DOHH2 (cell line): ENCODE measurements around the gene PRR30.
"Not testable (repeated sequence)": the region's sequence is repeated elsewhere in the genome, so short reads cannot be mapped to it uniquely, and the experiment has no call there.

Experiments used
- H3F3A ChIP-seq: fragments of 200-600 bp; sonication (generic), shearing (Covaris generic); 2 replicates; pipeline ENCODE4 v1.6.0; 2016; ENCODE audit warnings: antibody characterized with exemption, mild to moderate bottlenecking; ENCODE audit not compliant: control insufficient read depth, insufficient read depth
- H3K27ac ChIP-seq: fragments of 200-600 bp; sonication (generic); 2 replicates; pipeline ENCODE4 v1.5.1; 2014; ENCODE audit warnings: low read depth, mild to moderate bottlenecking, low read length, moderate library complexity
- H3K27me3 ChIP-seq: fragments of 200-600 bp; sonication (generic); 2 replicates; pipeline ENCODE4 v1.6.1; 2014; ENCODE audit warnings: mild to moderate bottlenecking, low read length, mixed read lengths; ENCODE audit not compliant: control insufficient read depth
- H3K36me3 ChIP-seq: fragments of 200-600 bp; sonication (generic); 2 replicates; pipeline ENCODE4 v1.6.1; 2014; ENCODE audit warnings: mild to moderate bottlenecking, low read length, moderate library complexity, mixed read lengths; ENCODE audit not compliant: control insufficient read depth
- H3K4me1 ChIP-seq: fragments of 200-600 bp; sonication (generic); 2 replicates; pipeline ENCODE4 v1.6.1; 2014; ENCODE audit warnings: mild to moderate bottlenecking, low read length, mixed read lengths; ENCODE audit not compliant: control insufficient read depth
- H3K4me2 ChIP-seq: fragments of 200-600 bp; sonication (generic); 2 replicates; pipeline ENCODE4 v1.6.0; 2014; ENCODE audit warnings: mild to moderate bottlenecking, low read length, moderate library complexity
- H3K4me3 ChIP-seq: fragments of 200-600 bp; sonication (generic); 2 replicates; pipeline ENCODE4 v1.5.1; 2014; ENCODE audit warnings: mild to moderate bottlenecking, low read length, mixed read lengths
- H3K79me2 ChIP-seq: fragments of 200-600 bp; sonication (generic); 2 replicates; pipeline ENCODE4 v1.6.1; 2014; ENCODE audit warnings: mild to moderate bottlenecking, low read length, mixed read lengths; ENCODE audit not compliant: control insufficient read depth
- H3K9me2 ChIP-seq: fragments of 200-600 bp; sonication (generic); replicated peaks from 2 replicates; pipeline ENCODE4 v1.6.1; 2014; ENCODE audit warnings: mild to moderate bottlenecking, low read length, mixed read lengths; ENCODE audit not compliant: control insufficient read depth
- H3K9me3 ChIP-seq: fragments of 200-600 bp; sonication (generic); 2 replicates; pipeline ENCODE4 v1.6.1; 2014; ENCODE audit warnings: antibody characterized with exemption, low read length, mixed read lengths; ENCODE audit not compliant: control insufficient read depth, insufficient read depth
- H4K20me1 ChIP-seq: fragments of 200-600 bp; sonication (generic); 2 replicates; pipeline ENCODE4 v1.6.0; 2014; ENCODE audit warnings: low read depth, mild to moderate bottlenecking, antibody characterized with exemption, low read length, moderate library complexity; ENCODE audit not compliant: control insufficient read depth, insufficient read depth
- CTCF ChIP-seq: fragments of 200-600 bp; sonication (generic); IDR thresholded peaks from one replicate; pipeline ENCODE4 v1.5.1; 2014; ENCODE audit warnings: antibody characterized with exemption, mild to moderate bottlenecking, low read depth, low read length; ENCODE audit not compliant: poor library complexity, severe bottlenecking
- EZH2phosphoT487 ChIP-seq: fragments of 200-600 bp; sonication (generic); IDR thresholded peaks from 2 replicates; pipeline ENCODE4 v1.6.1; 2017; ENCODE audit warnings: borderline replicate concordance, mild to moderate bottlenecking, antibody characterized with exemption, low read length, moderate library complexity, mixed read lengths

Gene PRR30

GRCh38 chr2:27178469-27178868, 39.3 kb upstream of the PRR30 start:
- H3K4me2 ChIP-seq = peak overlapping the region; percentile 12; the same call in 1 of the 2 replicates

GRCh38 chr2:27177441-27178351, 38.5 kb upstream of the PRR30 start:
- Histone ChIP-seq H3K27me3 (no peaks in the 10 kb centered on the region), H3K4me3 (no peak overlapping the region), H3K79me2 (no peaks in the 10 kb centered on the region), H4K20me1 (no peaks in the 10 kb centered on the region), H3K27ac (no peak overlapping the region), H3K4me1 (peaks cover 40% of the 10 kb centered on the region), H3K4me2 (no peak overlapping the region), H3K36me3 (no peaks in the 10 kb centered on the region), H3K9me3 (no peaks in the 10 kb centered on the region), H3F3A (no peaks in the 10 kb centered on the region; the same call in 1 of the 2 replicates), H3K9me2 (no peaks in the 10 kb centered on the region)
- TF ChIP-seq CTCF (no peak), EZH2phosphoT487 (no peak)

More at GRCh38 chr2:27178469-27178868, 39.3 kb upstream of the PRR30 start:
- no peaks in the 10 kb centered on the region; the same call in 1 of the 2 replicates for H3F3A ChIP-seq
- H3K27me3 ChIP-seq = no peaks in the 10 kb centered on the region
- H3K79me2 ChIP-seq = no peaks in the 10 kb centered on the region
- no peak overlapping the region for H3K27ac ChIP-seq
- H3K9me3 ChIP-seq = no peaks in the 10 kb centered on the region
- no peaks in the 10 kb centered on the region for H3K9me2 ChIP-seq
- TF ChIP-seq CTCF (no peak), EZH2phosphoT487 (no peak)
- H3K4me3 ChIP-seq = no peak overlapping the region
- H4K20me1 ChIP-seq = no peaks in the 10 kb centered on the region
- H3K36me3 ChIP-seq = no peaks in the 10 kb centered on the region
- peaks cover 38% of the 10 kb centered on the region for H3K4me1 ChIP-seq

- H3F3A ChIP-seq, H3K36me3 ChIP-seq, H4K20me1 ChIP-seq, H3K27ac ChIP-seq, H3K9me2 ChIP-seq, H3K4me3 ChIP-seq, H3K27me3 ChIP-seq, H3K79me2 ChIP-seq, H3K4me2 ChIP-seq, H3K9me3 ChIP-seq: not testable (repeated sequence)
- peaks cover 49% of the 10 kb centered on the region for H3K4me1 ChIP-seq
Measured at GRCh38 chr2:27175781-27176180, 36.6 kb upstream of the PRR30 start.

DNA sequence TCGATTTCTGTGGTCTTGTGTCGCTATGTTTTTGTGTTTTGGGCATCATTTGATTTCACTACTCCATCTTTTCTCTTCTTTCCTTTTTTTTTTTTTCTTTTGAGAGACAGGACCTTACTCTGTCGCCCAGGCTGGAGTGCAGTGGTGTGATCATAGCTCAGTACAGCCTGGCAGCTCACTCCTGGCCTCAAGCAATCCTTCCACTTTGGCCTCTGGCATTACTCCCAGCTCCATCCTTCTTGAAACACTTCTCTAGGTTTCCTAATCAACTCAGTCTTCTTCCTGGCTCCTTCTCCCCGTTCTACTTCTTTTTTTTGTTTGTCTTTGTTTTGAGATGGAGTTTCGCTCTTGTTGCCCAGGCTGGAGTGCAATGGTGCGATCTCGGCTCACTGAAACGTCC, 36.1 kb upstream of the PRR30 start:
- no peak overlapping the region for H3K4me2 ChIP-seq
- no peaks in the 10 kb centered on the region for H3K27me3 ChIP-seq
- H3K9me2 ChIP-seq = no peaks in the 10 kb centered on the region
- no peak overlapping the region for H3K4me3 ChIP-seq
- H3K27ac ChIP-seq = no peak overlapping the region
- TF ChIP-seq EZH2phosphoT487 (no peak), CTCF (no peak)
- no peaks in the 10 kb centered on the region for H3K36me3 ChIP-seq
- H3F3A ChIP-seq = no peaks in the 10 kb centered on the region; the same call in 1 of the 2 replicates
- H3K4me1 ChIP-seq = peaks cover 53% of the 10 kb centered on the region
- no peaks in the 10 kb centered on the region for H3K79me2 ChIP-seq
- no peaks in the 10 kb centered on the region for H4K20me1 ChIP-seq
- H3K9me3 ChIP-seq = no peaks in the 10 kb centered on the region
